Lower leg skin (tissue), 4 donors: ENCODE data around the gene NTRK2. TPM values are rescaled to one million over a fixed set of nuclear protein-coding genes. Genes with fewer than 3 reads are reported as not detected.

Experiments used
- DNase-seq, 2 donors: peaks; one replicate each; pipeline ENCODE4 v3.0.0-alpha.2; 2019; ENCODE audit warnings: low spot score in 2 of 2
- H3K4me3 ChIP-seq: fragments of 200-600 bp; sonication (generic); 2 replicates; pipeline ENCODE4 v1.5.1; 2017; ENCODE audit warnings: mild to moderate bottlenecking, low read depth; ENCODE audit not compliant: poor library complexity, severe bottlenecking
- POLR2A ChIP-seq, 2 donors: fragments of 450-650 bp; IDR thresholded peaks; one replicate each; pipeline ENCODE4 v1.6.1; 2016 to 2017; ENCODE audit warnings: antibody characterized with exemption in 2 of 2, mild to moderate bottlenecking in 1 of 2, moderate library complexity in 1 of 2
- WGBS, 2 donors: methylation state at CpG; one replicate each; pipeline ENCODE4 v1.1.5; 2018; 5-methylcytosine and 5-hydroxymethylcytosine counted together
- intact Hi-C: fragments of 100-400 bp; cut with DNase I; formaldehyde crosslinking; loops from one replicate; pipeline ENCODE4 v1.15.0; 2023; ENCODE audit warnings: low total_unique reads
- total RNA-seq, 4 donors: library from RNA; depleted of rRNA; stranded (reverse); fragments of >200 nt; gene quantifications; one replicate each; pipeline ENCODE4 v1.1.0, GENCODE V29; 2016
- TF ChIP-seq, protein P1 (sequence below), 3 donors: fragments of 450-650 bp; IDR thresholded peaks; one replicate each; pipeline ENCODE4 v1.5.1; 2016; ENCODE audit warnings: antibody characterized with exemption in 3 of 3, mild to moderate bottlenecking in 3 of 3, moderate library complexity in 2 of 3

The NTRK2 gene
- total RNA-seq, 4 donors from 2014 or later, result 6.2 to 16.3 (median 10.3) TPM

DNA sequence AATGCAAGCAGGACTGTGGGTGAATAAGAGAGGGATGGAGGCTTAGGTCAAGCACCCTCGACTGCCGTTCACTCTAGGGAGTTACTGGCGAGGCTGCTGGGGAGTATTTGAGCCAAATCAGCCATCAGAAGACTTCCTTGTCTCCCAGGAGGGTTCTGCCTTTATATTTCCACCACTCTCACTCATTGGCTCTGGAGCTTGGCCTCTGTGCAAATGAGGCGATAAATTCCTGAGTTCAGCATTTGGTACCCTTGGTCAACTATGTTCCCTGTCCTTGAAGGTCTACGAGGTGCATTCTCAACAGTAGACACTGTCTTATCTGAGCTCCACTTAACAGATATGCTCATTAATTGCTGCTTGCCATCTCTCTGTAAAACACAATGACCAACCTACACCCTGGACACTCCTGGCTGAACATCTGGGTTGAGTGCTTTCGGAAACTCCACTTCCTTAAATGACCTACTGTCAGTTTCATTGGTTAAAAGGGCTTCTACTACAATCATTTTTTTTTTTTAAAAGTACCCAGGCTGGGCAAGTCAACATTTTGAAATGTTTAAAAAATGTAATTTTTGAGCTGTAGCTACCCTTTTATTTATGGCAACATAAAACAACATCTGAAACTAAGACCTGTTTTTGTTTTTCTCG is 153.2 kb downstream of the NTRK2 start:
- no peak for DNase-seq
- WGBS, 2 donors, result 62 to 63% methylated on average over 7 of the region's 7 CpGs
- H3K4me3 ChIP-seq, result no peak overlapping the region
- TF ChIP-seq POLR2A (IDR thresholded peaks at IDR 0.05), result no peak
- TF ChIP-seq, protein P1, sequence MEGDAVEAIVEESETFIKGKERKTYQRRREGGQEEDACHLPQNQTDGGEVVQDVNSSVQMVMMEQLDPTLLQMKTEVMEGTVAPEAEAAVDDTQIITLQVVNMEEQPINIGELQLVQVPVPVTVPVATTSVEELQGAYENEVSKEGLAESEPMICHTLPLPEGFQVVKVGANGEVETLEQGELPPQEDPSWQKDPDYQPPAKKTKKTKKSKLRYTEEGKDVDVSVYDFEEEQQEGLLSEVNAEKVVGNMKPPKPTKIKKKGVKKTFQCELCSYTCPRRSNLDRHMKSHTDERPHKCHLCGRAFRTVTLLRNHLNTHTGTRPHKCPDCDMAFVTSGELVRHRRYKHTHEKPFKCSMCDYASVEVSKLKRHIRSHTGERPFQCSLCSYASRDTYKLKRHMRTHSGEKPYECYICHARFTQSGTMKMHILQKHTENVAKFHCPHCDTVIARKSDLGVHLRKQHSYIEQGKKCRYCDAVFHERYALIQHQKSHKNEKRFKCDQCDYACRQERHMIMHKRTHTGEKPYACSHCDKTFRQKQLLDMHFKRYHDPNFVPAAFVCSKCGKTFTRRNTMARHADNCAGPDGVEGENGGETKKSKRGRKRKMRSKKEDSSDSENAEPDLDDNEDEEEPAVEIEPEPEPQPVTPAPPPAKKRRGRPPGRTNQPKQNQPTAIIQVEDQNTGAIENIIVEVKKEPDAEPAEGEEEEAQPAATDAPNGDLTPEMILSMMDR (IDR thresholded peaks at IDR 0.05), result no peak
- intact Hi-C loops, result no loop called here

DNA sequence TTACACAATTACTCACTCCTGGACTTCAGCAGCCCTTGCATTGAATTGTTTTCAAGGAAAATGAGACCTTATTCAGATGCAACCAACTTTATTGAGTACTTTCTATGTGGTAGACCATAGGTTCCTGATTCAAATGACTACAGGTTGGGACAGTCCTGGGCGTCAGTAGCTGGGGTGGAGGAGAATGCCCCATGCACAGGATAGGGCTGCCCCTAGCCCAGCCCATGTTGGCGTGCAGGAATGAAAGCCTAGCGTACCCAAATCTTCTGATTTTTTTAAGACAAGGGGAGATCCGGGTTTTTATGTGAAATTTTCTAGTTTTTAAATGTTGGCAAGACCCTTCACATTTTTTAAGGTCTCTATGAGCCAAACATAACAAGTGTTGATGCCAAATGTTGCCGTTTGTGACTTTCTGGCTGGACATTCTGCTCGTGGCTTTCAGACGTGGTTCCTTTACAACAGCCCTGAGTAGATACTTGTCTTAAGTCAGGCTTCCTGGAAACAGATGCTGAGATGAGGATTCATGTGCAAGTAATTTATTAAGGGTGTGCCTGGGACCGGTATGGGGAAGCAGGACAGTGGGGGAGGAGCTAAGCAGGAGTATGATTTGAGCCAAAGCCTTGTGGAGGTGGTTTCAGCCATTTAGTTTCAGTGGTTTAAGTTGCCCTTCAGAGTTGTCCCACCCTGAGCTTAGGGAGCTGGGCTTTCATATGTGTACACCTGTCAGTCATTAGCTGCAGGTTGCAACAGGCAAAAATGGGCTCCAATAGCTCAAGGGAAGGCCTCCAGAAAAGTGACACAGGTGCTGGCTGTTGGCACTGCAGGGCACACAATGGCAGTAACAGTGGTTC is 154.1 kb downstream of the NTRK2 start:
- DNase-seq, result peak in 1 of 2 donors; percentile 39
- TF ChIP-seq POLR2A (IDR thresholded peaks at IDR 0.05), result no peak
- TF ChIP-seq, protein P1 (IDR thresholded peaks at IDR 0.05), result no peak
- no peak overlapping the region for H3K4me3 ChIP-seq
- intact Hi-C loops, result no loop called here
- 33 to 39% methylated on average over 8 of the region's 8 CpGs for WGBS, 2 donors

DNA sequence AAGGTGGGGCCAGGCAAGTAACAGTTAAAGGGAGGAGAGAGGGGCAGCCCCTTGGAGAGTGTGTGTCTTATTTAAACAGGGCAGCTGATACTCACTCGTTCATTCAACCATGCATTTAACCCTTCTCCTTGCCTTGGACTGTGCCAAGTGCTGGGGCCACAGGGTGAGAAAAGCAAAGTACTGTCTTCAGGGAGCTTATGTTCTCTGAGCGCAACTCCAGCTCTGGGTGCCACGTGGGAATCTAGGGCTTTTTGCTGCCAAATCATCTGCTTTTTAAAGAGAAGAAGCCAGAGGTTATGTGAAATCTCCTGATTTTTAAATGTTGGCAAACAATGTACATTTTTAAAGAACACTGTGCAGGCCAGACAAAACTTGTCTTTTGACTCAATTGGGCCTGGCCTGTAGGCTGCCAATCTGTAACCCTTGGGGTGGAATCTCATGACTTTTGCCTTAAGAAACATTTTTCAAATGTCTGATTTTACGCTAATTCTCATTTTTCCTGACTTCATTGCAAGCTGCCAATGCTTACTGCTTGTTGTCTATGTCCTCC is 157.8 kb downstream of the NTRK2 start:
- no peak for TF ChIP-seq POLR2A (IDR thresholded peaks at IDR 0.05)
- TF ChIP-seq, protein P1 (IDR thresholded peaks at IDR 0.05), result no peak
- WGBS, 2 donors, result 28 to 39% methylated on average over 4 of the region's 4 CpGs
- intact Hi-C loops, result no loop called here
- no peak for DNase-seq
- H3K4me3 ChIP-seq, result no peak overlapping the region

DNA sequence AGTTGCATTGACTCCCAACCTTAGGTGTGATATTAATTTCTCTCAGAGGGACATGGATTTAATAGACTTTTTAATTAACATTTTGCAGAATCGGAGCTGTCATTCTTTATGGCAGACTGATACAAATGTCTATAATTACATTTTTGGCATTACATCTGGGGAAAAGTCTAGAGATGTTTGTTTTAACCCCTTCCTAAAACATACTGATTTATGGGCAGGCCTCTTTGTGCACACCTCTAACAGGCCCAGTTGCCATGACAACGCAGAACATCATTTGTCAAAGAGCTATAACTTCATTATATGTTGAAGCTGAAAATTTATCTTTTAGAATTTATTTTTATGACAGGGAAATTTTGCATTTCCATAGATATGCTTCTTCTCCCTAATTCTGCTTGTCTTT is 158.5 kb downstream of the NTRK2 start:
- no peak overlapping the region for H3K4me3 ChIP-seq
- WGBS, 2 donors, result 54 to 61% methylated on average over 2 of the region's 2 CpGs
- intact Hi-C loops, result no loop called here
- no peak for TF ChIP-seq POLR2A (IDR thresholded peaks at IDR 0.05)
- TF ChIP-seq, protein P1 (IDR thresholded peaks at IDR 0.05), result no peak
- no peak for DNase-seq

DNA sequence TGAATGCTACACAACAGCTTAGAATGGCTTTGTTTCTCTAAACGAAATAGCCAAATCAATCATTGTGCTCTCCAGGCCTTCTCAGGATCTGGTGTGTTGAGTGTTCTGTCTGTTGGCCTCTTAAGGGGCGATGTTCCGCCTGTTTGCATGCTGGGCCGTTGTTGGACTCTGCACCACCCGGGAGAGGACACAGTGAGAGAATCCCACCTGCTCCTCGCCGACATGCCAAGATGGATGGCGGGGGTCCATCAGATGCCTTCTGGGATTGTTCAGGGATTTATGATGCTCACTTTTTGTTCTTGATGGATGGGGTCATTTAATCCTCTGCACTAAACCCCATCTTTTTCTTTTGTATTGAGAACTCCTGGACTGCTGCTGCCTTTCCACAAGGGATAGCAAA is 159.9 kb downstream of the NTRK2 start:
- TF ChIP-seq POLR2A (IDR thresholded peaks at IDR 0.05), result no peak
- TF ChIP-seq, protein P1 (IDR thresholded peaks at IDR 0.05), result no peak

More for the DNA sequence above, 159.9 kb downstream of the NTRK2 start:
- no peak for DNase-seq
- no peak overlapping the region for H3K4me3 ChIP-seq
- WGBS, 2 donors, result 93 to 96% methylated on average over 8 of the region's 8 CpGs
- intact Hi-C loops, result no loop called here
